AG09309 (cell line): ENCODE measurements around the gene PANK2.

ENCODE experiments used
- DNase-seq: peaks from one replicate; pipeline ENCODE4 v3.0.0-alpha.2; 2010; ENCODE audit warnings: low read depth
- H3K4me3 ChIP-seq: 2 replicates; pipeline ENCODE4 v1.5.1; 2011; ENCODE audit warnings: mild to moderate bottlenecking, low read depth, low read length, moderate library complexity; ENCODE audit not compliant: control insufficient read depth
- CTCF ChIP-seq: IDR thresholded peaks from 2 replicates; pipeline ENCODE4 v1.5.1; 2011; ENCODE audit warnings: mild to moderate bottlenecking, low read depth, low read length, inconsistent platforms; ENCODE audit not compliant: insufficient read depth, control insufficient read depth; ENCODE audit errors: missing control alignments

PANK2 gene

GRCh38 chr20:3976511-3976910 is 87.3 kb downstream of the PANK2 start:
- DNase-seq: no peak
- no peak overlapping the region for H3K4me3 ChIP-seq
- no peak for TF ChIP-seq CTCF
